Smooth muscle cell of the umbilical artery (primary cell): ENCODE data around the gene LIMA1. TPM values are rescaled to one million over a fixed set of nuclear protein-coding genes. Genes with fewer than 3 reads are reported as not detected.

Source experiments
- total RNA-seq: library from RNA; depleted of rRNA; stranded (reverse); fragments of >200 nt; gene quantifications from 2 replicates; pipeline ENCODE4 v1.2.3, GENCODE V29; 2014

LIMA1 gene
- 124 and 151 TPM in 2 replicates for total RNA-seq

GRCh38 chr12:50283229-50283923 lies at the start of gene LIMA1:
Gene LIMA1 (minus strand): TSS chr12:50283520. CDS start chr12:50248751, 34,769 bp downstream.

GRCh38 chr12:50167049-50167828 lies 116.1 kb downstream of the LIMA1 start, which contains the start of gene CERS5:
Gene CERS5 (minus strand): TSS chr12:50167369. CDS start chr12:50167297, 72 bp downstream.

Other genes with a start within 250 kb of the LIMA1 start
- 2.7 and 4.8 TPM in 2 replicates for gene ASIC1, start 225.9 kb downstream of the LIMA1 start, total RNA-seq
- 21.1 and 54.0 TPM in 2 replicates for gene SMARCD1, start 198.2 kb downstream of the LIMA1 start, total RNA-seq
- not detected in 2 replicates for gene GPD1, start 179.5 kb downstream of the LIMA1 start, total RNA-seq
- gene COX14, start 171.3 kb downstream of the LIMA1 start, total RNA-seq = 12.5 and 39.5 TPM in 2 replicates
- 32.1 and 40.2 TPM in 2 replicates for gene CERS5, start 116.2 kb downstream of the LIMA1 start, total RNA-seq
- gene FAM186A, start 113.1 kb upstream of the LIMA1 start, total RNA-seq = not detected in 2 replicates
- 44.5 and 56.6 TPM in 2 replicates for gene LARP4, start 117.4 kb upstream of the LIMA1 start, total RNA-seq
- gene DIP2B, start 221.5 kb upstream of the LIMA1 start, total RNA-seq = 34.1 and 36.4 TPM in 2 replicates